ENCODE results near the gene SPATA21. TPM values are rescaled to one million over a fixed set of nuclear protein-coding genes. Genes with fewer than 3 reads are reported as not detected.

The SPATA21 gene
- total and polyA plus RNA-seq, 10 of the 15 experiments (the other 5 are each of a cell fraction or from before 2014, with no cell fraction given) = 0.05 to 1.1 (median 0.24) TPM; not detected in 1

- no peak for TF ChIP-seq ZNF592 (IDR thresholded peaks at IDR 0.05)
- TF ChIP-seq MYC (IDR thresholded peaks at IDR 0.05; ENCODE audit: insufficient read depth, insufficient read length, insufficient replicate concordance, low read length, severe bottlenecking) = no peak
Observed at GRCh38 chr1:16451841-16452528, 14.8 kb upstream of the SPATA21 start (continued).

- 46% methylated on average over 6 of the region's 6 CpGs for WGBS (ENCODE audit: insufficient coverage, insufficient replicate concordance, low lambda C conversion rate, missing lambda C conversion rate)
- peak overlapping the region; percentile 78 for H3K4me2 ChIP-seq (ENCODE audit: control insufficient read depth, insufficient read depth)
- TSS peak; percentile 3 for BruUV-seq (replicated peaks)
- FAIRE-seq (no peak), DNase-seq (ENCODE audit: low read depth, low spot score) (no peak), ATAC-seq (peak; percentile 52)
- peaks cover 24 to 30% of the 10 kb centered on the region in 2 experiments for H3K36me3 ChIP-seq (ENCODE audit: control insufficient read depth in 2 of 2, insufficient read depth in 2 of 2, low read length in 1 of 2)
- in situ Hi-C loops (cut with MboI) (no loop called here), intact Hi-C loops (cut with micrococcal nuclease; ENCODE audit: unreplicated experiment) (no loop called here)
- H3K9ac ChIP-seq (ENCODE audit: control insufficient read depth, insufficient read depth, low read length) = no peak overlapping the region; the same call in 1 of the 2 replicates
- no peaks in the 10 kb centered on the region for H4K20me1 ChIP-seq (ENCODE audit: control insufficient read depth, insufficient read depth)
- peaks cover 13% of the 10 kb centered on the region for H3K79me2 ChIP-seq (ENCODE audit: control insufficient read depth, insufficient read depth, low read length)
- RAD21 ChIA-PET (ENCODE audit: unreplicated experiment) = interaction anchor here (1.0 to 2.0 kb wide), 6 partner anchors 9 to 82 kb away, joined by 3 to 9 read pairs (median 5); partner anchors contain the start of gene NECAP2
- POLR2A ChIA-PET = interaction anchor here (0.6 to 1.5 kb wide), 5 partner anchors 17 to 70 kb away, joined by 3 to 11 read pairs (median 4); no protein-coding TSS in a partner anchor
- peak overlapping the region; percentile 39; the same call in 1 of the 2 replicates for H3K4me3 ChIP-seq
- SMC1A ChIA-PET (ENCODE audit: uncharacterized antibody, unreplicated experiment) = interaction anchor here (0.6 to 4.0 kb wide), 5 partner anchors 10 to 88 kb away, joined by 3 to 30 read pairs (median 6); partner anchors contain the start of gene NECAP2
- TF ChIP-seq ATF2 (IDR thresholded peaks at IDR 0.05; ENCODE audit: low read length) (0 out of 2 replicates have a peak, but pooled peaks have one; percentile 9), YY1 (IDR thresholded peaks at IDR 0.05; ENCODE audit: low read depth, low read length) (no peak), PKNOX1 (IDR thresholded peaks at IDR 0.05) (peak; percentile 53), JUNB (IDR thresholded peaks at IDR 0.05) (peak; percentile 25; the same call in 1 of the 2 replicates)
- peaks cover 28% of the 10 kb centered on the region for H3K4me1 ChIP-seq (ENCODE audit: control insufficient read depth, insufficient read depth, low read length)
- CTCF ChIA-PET = interaction anchor here (0.7 to 6.1 kb wide), 4 partner anchors 10 to 88 kb away, joined by 3 to 50 read pairs (median 4); partner anchors contain the start of gene NECAP2
- H3K27me3 ChIP-seq (replicated peaks in 1 of 2; ENCODE audit: control insufficient read depth in 2 of 2, insufficient read depth in 2 of 2, low read length in 1 of 2) = no peaks in the 10 kb centered on the region
- H2AFZ ChIP-seq (ENCODE audit: control insufficient read depth, low read depth, low read length) = no peak overlapping the region
- H3K9me3 ChIP-seq (replicated peaks; ENCODE audit: control insufficient read depth, insufficient read depth, low read length) = no peaks in the 10 kb centered on the region
- peak overlapping the region; percentile 80 for H3K27ac ChIP-seq (ENCODE audit: control insufficient read depth, insufficient read depth)
Observed at GRCh38 chr1:16450863-16451481, 13.7 kb upstream of the SPATA21 start.

All from GM12878 (cell line).